ENCODE results near the gene KCNT1. TPM values are rescaled to one million over a fixed set of nuclear protein-coding genes. Genes with fewer than 3 reads are reported as not detected.

KCNT1 gene
- total RNA-seq, 1 experiment from 2014 or later = 0.68 TPM

DNA sequence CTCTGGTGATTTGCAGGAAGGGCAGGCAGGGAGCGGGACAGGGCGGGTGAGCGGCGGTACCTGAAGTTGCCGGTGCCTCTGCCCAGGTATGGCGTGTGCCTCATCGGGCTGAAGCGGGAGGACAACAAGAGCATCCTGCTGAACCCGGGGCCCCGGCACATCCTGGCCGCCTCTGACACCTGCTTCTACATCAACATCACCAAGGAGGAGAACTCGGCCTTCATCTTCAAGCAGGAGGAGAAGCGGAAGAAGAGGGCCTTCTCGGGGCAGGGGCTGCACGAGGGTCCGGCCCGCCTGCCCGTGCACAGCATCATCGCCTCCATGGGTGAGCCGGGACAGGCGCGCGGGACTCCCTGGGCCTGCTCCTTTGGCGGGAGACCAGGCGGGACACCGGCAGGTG is 68.8 kb downstream of the KCNT1 start:
- H3K56ac ChIP-seq (ENCODE audit: insufficient read length, low read depth, low read length) = no peak overlapping the region
- no peak overlapping the region for H3K23ac ChIP-seq (ENCODE audit: insufficient read length, low read depth, low read length)
- no peaks in the 10 kb centered on the region for H3K23me2 ChIP-seq (ENCODE audit: insufficient read length, low read depth, low read length, poor library complexity, severe bottlenecking)
- no peak overlapping the region for H3K4ac ChIP-seq (ENCODE audit: low read depth, low read length)
- no peak overlapping the region for H2AK5ac ChIP-seq (ENCODE audit: insufficient read length, low read length)
- no peak overlapping the region for H2BK120ac ChIP-seq (ENCODE audit: low read depth, low read length, poor library complexity, severe bottlenecking)
- H3K27me3 ChIP-seq (ENCODE audit: insufficient read depth, low read length) = no peaks in the 10 kb centered on the region
- H4K20me1 ChIP-seq (ENCODE audit: control insufficient read depth, insufficient read depth, insufficient read length) = peaks cover 2% of the 10 kb centered on the region
- Mint-ChIP-seq H3K4me1 (no peaks in the 10 kb centered on the region), H3K36me3 (ENCODE audit: insufficient read depth in 1 of 3, low read depth in 3 of 3) (peaks cover 0 to 10% (median 4%) of the 10 kb centered on the region in 3 experiments; a peak in 4 of 7 replicates), H3K9me3 (peaks cover 11 to 13% of the 10 kb centered on the region in 2 experiments), H3K4me3 (no peak overlapping the region), H3K27me3 (ENCODE audit: low read depth) (no peaks in the 10 kb centered on the region), H3K27ac (no peak overlapping the region)
- H4K8ac ChIP-seq (replicated peaks; ENCODE audit: insufficient read length, low read depth, low read length) = no peak overlapping the region
- H3K4me2 ChIP-seq (ENCODE audit: insufficient read depth, insufficient read length, low read length) = no peak overlapping the region
- H2BK15ac ChIP-seq (ENCODE audit: low read depth, low read length) = no peak overlapping the region
- no peak overlapping the region for H2AFZ ChIP-seq (ENCODE audit: low read length)
- no peak overlapping the region for H3K9ac ChIP-seq (ENCODE audit: extremely low read depth, insufficient read length, low read length)
- H3K9me3 ChIP-seq (ENCODE audit: control insufficient read depth, low read depth, low read length) = peaks cover 4% of the 10 kb centered on the region
- no peaks in the 10 kb centered on the region for H3K4me1 ChIP-seq (ENCODE audit: insufficient read depth, low read length)
- TF ChIP-seq, protein P1, sequence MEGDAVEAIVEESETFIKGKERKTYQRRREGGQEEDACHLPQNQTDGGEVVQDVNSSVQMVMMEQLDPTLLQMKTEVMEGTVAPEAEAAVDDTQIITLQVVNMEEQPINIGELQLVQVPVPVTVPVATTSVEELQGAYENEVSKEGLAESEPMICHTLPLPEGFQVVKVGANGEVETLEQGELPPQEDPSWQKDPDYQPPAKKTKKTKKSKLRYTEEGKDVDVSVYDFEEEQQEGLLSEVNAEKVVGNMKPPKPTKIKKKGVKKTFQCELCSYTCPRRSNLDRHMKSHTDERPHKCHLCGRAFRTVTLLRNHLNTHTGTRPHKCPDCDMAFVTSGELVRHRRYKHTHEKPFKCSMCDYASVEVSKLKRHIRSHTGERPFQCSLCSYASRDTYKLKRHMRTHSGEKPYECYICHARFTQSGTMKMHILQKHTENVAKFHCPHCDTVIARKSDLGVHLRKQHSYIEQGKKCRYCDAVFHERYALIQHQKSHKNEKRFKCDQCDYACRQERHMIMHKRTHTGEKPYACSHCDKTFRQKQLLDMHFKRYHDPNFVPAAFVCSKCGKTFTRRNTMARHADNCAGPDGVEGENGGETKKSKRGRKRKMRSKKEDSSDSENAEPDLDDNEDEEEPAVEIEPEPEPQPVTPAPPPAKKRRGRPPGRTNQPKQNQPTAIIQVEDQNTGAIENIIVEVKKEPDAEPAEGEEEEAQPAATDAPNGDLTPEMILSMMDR (conservative IDR thresholded peaks at IDR 0.05) = no peak
- H4K91ac ChIP-seq (ENCODE audit: insufficient read length, low read depth, low read length) = no peak overlapping the region
- H2BK12ac ChIP-seq (ENCODE audit: insufficient read length, low read depth, low read length) = no peak overlapping the region
- no CpG with 5 or more reads among the region's 26 CpGs for WGBS (ENCODE audit: extremely low coverage, insufficient read length, low lambda C conversion rate)
- no peak overlapping the region for H4K5ac ChIP-seq (ENCODE audit: insufficient read length, low read depth, low read length)
- no peak overlapping the region for H2BK5ac ChIP-seq (ENCODE audit: insufficient read length, low read length)
- H3K79me1 ChIP-seq (ENCODE audit: insufficient read depth, low read depth, low read length, poor library complexity, severe bottlenecking) = no peaks in the 10 kb centered on the region
- H3K18ac ChIP-seq (ENCODE audit: insufficient read length, low read depth, low read length) = no peak overlapping the region
- no peak overlapping the region for H3T11ph ChIP-seq (ENCODE audit: low read length)
- no peak overlapping the region for H3K27ac ChIP-seq (ENCODE audit: insufficient read length, low read depth, low read length)
- H2BK20ac ChIP-seq (ENCODE audit: low read depth, low read length, poor library complexity, severe bottlenecking) = no peak overlapping the region
- no peak for DNase-seq
- no peaks in the 10 kb centered on the region for H3K79me2 ChIP-seq (ENCODE audit: insufficient read depth, low read length)
- H3K14ac ChIP-seq (ENCODE audit: insufficient read depth, low read length) = no peak overlapping the region; the same call in 1 of the 2 replicates
